ENCODE results near the gene ZNF80.

DNA sequence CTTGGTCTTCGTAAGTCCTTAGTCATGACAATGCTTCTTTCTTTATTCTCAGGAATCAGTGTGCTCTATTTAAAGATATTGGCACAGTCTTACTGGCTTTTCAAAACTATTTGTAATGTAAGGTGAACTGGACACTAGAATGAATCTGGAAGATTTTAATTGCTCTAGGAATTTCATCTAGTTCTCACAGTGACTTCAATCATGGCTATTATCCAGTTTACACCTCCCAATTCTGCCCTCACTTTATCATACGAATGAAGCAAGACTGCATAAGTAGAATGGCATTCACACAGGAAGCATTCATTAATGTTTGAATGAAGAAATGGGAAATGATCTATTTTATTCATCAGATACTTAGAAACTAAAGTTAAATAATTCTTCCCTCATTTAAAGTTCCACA, 31.8 kb downstream of the ZNF80 start:
- no peak for TF ChIP-seq SPI1 (IDR thresholded peaks at IDR 0.05; ENCODE audit: low read depth, low read length)
- TF ChIP-seq POLR2A (IDR thresholded peaks at IDR 0.05; ENCODE audit: low read depth, low read length), result no peak
- TF ChIP-seq POLR2AphosphoS5 (IDR thresholded peaks at IDR 0.05; ENCODE audit: low read depth, low read length), result no peak
- no peak for TF ChIP-seq TAF1 (IDR thresholded peaks at IDR 0.05; ENCODE audit: low read depth, low read length)
- TF ChIP-seq POU2F2 (IDR thresholded peaks at IDR 0.05; ENCODE audit: low read depth, low read length), result no peak
- TF ChIP-seq PAX5 (IDR thresholded peaks at IDR 0.05; ENCODE audit: insufficient read depth, low read length, severe bottlenecking), result no peak

All from GM12891 (cell line).